GM19025 (cell line): ENCODE measurements around the gene CAB39.

Source experiments
- ATAC-seq: cut with Tn5 transposase; IDR thresholded peaks from one replicate; pipeline ENCODE4 v1.9.1; 2021; ENCODE audit warnings: mild to moderate bottlenecking, low read depth, moderate library complexity; ENCODE audit not compliant: unreplicated experiment

The CAB39 gene

GRCh38 chr2:230779126-230779525 is 66.5 kb downstream of the CAB39 start:
- no peak for ATAC-seq

GRCh38 chr2:230779607-230780006 is 67.0 kb downstream of the CAB39 start:
- no peak for ATAC-seq

GRCh38 chr2:230781130-230781797 is 68.6 kb downstream of the CAB39 start:
- no peak for ATAC-seq

GRCh38 chr2:230783101-230783500 is 70.5 kb downstream of the CAB39 start:
- ATAC-seq = no peak

- no peak for ATAC-seq
Measured at GRCh38 chr2:230784795-230785194, 72.2 kb downstream of the CAB39 start.

- no peak for ATAC-seq
Measured at GRCh38 chr2:230785346-230785745, 72.7 kb downstream of the CAB39 start.

- no peak for ATAC-seq
Measured at GRCh38 chr2:230787101-230787500, 74.5 kb downstream of the CAB39 start.

GRCh38 chr2:230788554-230789175 is 76.0 kb downstream of the CAB39 start:
- ATAC-seq = no peak

- no peak for ATAC-seq
Measured at GRCh38 chr2:230790981-230791380, 78.3 kb downstream of the CAB39 start.

GRCh38 chr2:230793572-230794359 is 81.1 kb downstream of the CAB39 start:
- ATAC-seq = peak; percentile 63

GRCh38 chr2:230794497-230794896 is 81.9 kb downstream of the CAB39 start:
- no peak for ATAC-seq

- no peak for ATAC-seq
Measured at GRCh38 chr2:230795856-230796255, 83.2 kb downstream of the CAB39 start.

- ATAC-seq = no peak
Measured at GRCh38 chr2:230796280-230796862, 83.7 kb downstream of the CAB39 start.

- ATAC-seq = no peak
Measured at GRCh38 chr2:230797515-230798495, 85.2 kb downstream of the CAB39 start.

- ATAC-seq = no peak
Measured at GRCh38 chr2:230798769-230799399, 86.2 kb downstream of the CAB39 start.

- no peak for ATAC-seq
Measured at GRCh38 chr2:230805353-230806017, 92.8 kb downstream of the CAB39 start.

- no peak for ATAC-seq
Measured at GRCh38 chr2:230807729-230808128, 95.1 kb downstream of the CAB39 start.

- no peak for ATAC-seq
Measured at GRCh38 chr2:230809015-230809414, 96.4 kb downstream of the CAB39 start.

GRCh38 chr2:230809677-230810251 is 97.1 kb downstream of the CAB39 start:
- ATAC-seq = no peak
